Jurkat, Clone E6-1 (cell line): ENCODE data around the gene SLC27A2.

Experiments used
- DNase-seq: peaks from one replicate; pipeline ENCODE4 v3.0.0-alpha.2; 2011; ENCODE audit warnings: low read depth, low spot score
- H3K4me3 ChIP-seq: 2 replicates; pipeline ENCODE4 v1.5.1; 2011; ENCODE audit warnings: mild to moderate bottlenecking, low read length, control low read depth, moderate library complexity

Gene SLC27A2

GRCh38 chr15:50256188-50257041 is 74.4 kb downstream of the SLC27A2 start:
- DNase-seq, result no peak
- no peak overlapping the region for H3K4me3 ChIP-seq

- H3K4me3 ChIP-seq, result no peak overlapping the region
- no peak for DNase-seq
Measured at GRCh38 chr15:50257332-50257731, 75.3 kb downstream of the SLC27A2 start.

GRCh38 chr15:50257924-50258323 is 75.9 kb downstream of the SLC27A2 start:
- no peak overlapping the region for H3K4me3 ChIP-seq
- no peak for DNase-seq

GRCh38 chr15:50259276-50259675 is 77.3 kb downstream of the SLC27A2 start:
- DNase-seq, result no peak
- H3K4me3 ChIP-seq, result no peak overlapping the region

DNA sequence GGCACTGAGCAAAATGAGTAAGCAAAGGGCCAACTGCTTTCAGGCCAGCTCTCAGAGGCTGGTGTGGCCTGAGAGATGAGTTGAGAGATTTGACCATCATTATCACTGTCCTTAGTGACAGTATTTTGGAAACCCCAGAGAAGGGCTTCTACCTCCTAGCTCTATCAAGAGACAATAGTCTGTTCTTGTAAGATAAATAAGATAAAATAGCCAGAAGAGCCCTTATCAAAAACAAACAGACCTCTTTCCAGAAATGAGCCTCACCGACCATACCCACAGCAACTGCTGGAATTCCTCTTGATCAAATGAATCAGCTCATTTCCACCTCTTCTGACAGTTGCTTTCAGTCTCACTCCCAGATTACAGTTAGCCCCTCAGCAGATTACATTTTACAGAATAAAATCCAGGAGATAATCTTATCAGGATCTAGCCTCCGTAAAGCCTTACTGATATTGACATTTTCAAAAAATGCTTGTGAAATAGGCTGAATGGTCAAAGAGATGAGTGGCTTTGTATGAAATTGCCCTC is 79.0 kb downstream of the SLC27A2 start:
- DNase-seq, result no peak
- no peak overlapping the region for H3K4me3 ChIP-seq

DNA sequence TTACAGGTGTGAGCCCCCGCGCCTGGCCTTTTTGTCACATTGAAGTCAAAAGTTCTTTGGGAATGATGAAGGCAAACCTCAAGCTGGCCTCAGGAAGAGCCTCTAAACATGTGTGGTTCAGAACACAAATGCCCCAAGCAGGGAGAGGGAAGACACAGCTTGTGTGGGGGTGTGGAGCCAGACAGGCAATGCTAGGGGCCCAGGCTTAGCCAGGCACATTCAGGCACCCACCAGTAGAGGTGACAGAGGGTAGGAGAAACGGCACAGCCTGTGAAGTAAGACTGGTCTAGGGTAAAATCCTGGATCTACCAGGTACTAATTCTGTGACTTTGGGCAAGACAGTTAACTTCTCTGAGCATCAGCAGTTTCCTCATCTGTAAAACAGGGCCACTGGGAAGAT is 80.0 kb downstream of the SLC27A2 start:
- H3K4me3 ChIP-seq, result no peak overlapping the region
- no peak for DNase-seq

GRCh38 chr15:50262533-50262932 is 80.5 kb downstream of the SLC27A2 start:
- no peak overlapping the region for H3K4me3 ChIP-seq
- peak; percentile 51 for DNase-seq

DNA sequence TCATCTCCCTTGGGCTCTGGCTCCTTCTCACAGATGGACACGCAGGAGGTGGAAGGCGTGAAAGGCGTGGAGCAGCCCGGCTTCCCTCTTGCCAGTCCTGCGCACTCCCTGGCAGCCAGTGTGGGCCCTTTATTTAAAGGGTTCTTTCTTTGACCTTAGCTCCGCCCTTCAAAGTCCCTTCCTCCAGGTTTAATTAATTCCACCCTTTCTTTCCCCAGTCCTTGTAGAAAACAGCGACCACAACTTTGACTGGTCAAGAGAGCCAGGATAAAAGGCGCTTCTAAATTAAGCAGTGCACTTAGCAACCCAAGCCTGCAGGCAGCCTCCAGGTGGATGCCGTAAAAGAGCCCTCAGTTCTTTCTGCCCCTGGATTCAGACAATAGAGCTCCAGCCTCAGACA is 83.6 kb downstream of the SLC27A2 start, which contains the start of gene HDC:
HDC (minus strand) TSS at position 107 of the 400 bp plus-strand sequence; CDS start at position 4, 103 bp downstream.
- H3K4me3 ChIP-seq, result no peak within 1 kb of the TSS
- no peak for DNase-seq

GRCh38 chr15:50267577-50267976 is 85.6 kb downstream of the SLC27A2 start:
- no peak for DNase-seq
- H3K4me3 ChIP-seq, result no peak overlapping the region

- no peak overlapping the region for H3K4me3 ChIP-seq
- no peak for DNase-seq
Measured at GRCh38 chr15:50275091-50275490, 93.1 kb downstream of the SLC27A2 start.

DNA sequence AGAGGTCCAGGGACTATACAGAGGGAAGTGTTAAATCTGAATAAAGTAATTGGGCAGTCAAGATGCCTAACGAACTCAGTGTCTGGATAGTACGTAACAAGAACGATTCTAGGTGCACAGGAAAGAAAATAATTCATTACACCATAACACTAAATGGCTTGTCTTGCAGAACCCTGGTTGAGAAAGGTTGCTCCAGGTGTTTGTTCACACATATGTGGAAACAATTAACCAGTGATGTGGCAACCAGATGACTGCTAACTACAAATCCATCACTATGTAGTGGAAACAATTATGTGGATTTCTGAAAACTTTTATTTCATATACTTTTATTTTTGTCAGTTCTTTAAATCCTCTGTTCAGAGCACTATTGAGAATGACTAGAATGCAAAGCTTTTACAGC is 93.9 kb downstream of the SLC27A2 start:
- no peak for DNase-seq
- H3K4me3 ChIP-seq, result no peak overlapping the region

- H3K4me3 ChIP-seq, result no peak overlapping the region
- no peak for DNase-seq
Measured at GRCh38 chr15:50277370-50277769, 95.4 kb downstream of the SLC27A2 start.

- H3K4me3 ChIP-seq, result no peak overlapping the region
- no peak for DNase-seq
Measured at GRCh38 chr15:50278496-50278895, 96.5 kb downstream of the SLC27A2 start.

- no peak overlapping the region for H3K4me3 ChIP-seq
- DNase-seq, result no peak
Measured at GRCh38 chr15:50280271-50280670, 98.3 kb downstream of the SLC27A2 start.

- no peak overlapping the region for H3K4me3 ChIP-seq
- no peak for DNase-seq
Measured at GRCh38 chr15:50281427-50281826, 99.4 kb downstream of the SLC27A2 start.
